DOHH2 (cell line): Measurements from ENCODE around the gene ZNF609.
"Not testable (repeated sequence)": the region's sequence is repeated elsewhere in the genome, so short reads cannot be mapped to it uniquely, and the experiment has no call there.

ENCODE experiments used
- H3F3A ChIP-seq: fragments of 200-600 bp; sonication (generic), shearing (Covaris generic); 2 replicates; pipeline ENCODE4 v1.6.0; 2016; ENCODE audit warnings: antibody characterized with exemption, mild to moderate bottlenecking; ENCODE audit not compliant: control insufficient read depth, insufficient read depth
- H3K27ac ChIP-seq: fragments of 200-600 bp; sonication (generic); 2 replicates; pipeline ENCODE4 v1.5.1; 2014; ENCODE audit warnings: low read depth, mild to moderate bottlenecking, low read length, moderate library complexity
- H3K27me3 ChIP-seq: fragments of 200-600 bp; sonication (generic); 2 replicates; pipeline ENCODE4 v1.6.1; 2014; ENCODE audit warnings: mild to moderate bottlenecking, low read length, mixed read lengths; ENCODE audit not compliant: control insufficient read depth
- H3K36me3 ChIP-seq: fragments of 200-600 bp; sonication (generic); 2 replicates; pipeline ENCODE4 v1.6.1; 2014; ENCODE audit warnings: mild to moderate bottlenecking, low read length, moderate library complexity, mixed read lengths; ENCODE audit not compliant: control insufficient read depth
- H3K4me1 ChIP-seq: fragments of 200-600 bp; sonication (generic); 2 replicates; pipeline ENCODE4 v1.6.1; 2014; ENCODE audit warnings: mild to moderate bottlenecking, low read length, mixed read lengths; ENCODE audit not compliant: control insufficient read depth
- H3K4me2 ChIP-seq: fragments of 200-600 bp; sonication (generic); 2 replicates; pipeline ENCODE4 v1.6.0; 2014; ENCODE audit warnings: mild to moderate bottlenecking, low read length, moderate library complexity
- H3K4me3 ChIP-seq: fragments of 200-600 bp; sonication (generic); 2 replicates; pipeline ENCODE4 v1.5.1; 2014; ENCODE audit warnings: mild to moderate bottlenecking, low read length, mixed read lengths
- H3K79me2 ChIP-seq: fragments of 200-600 bp; sonication (generic); 2 replicates; pipeline ENCODE4 v1.6.1; 2014; ENCODE audit warnings: mild to moderate bottlenecking, low read length, mixed read lengths; ENCODE audit not compliant: control insufficient read depth
- H3K9me2 ChIP-seq: fragments of 200-600 bp; sonication (generic); replicated peaks from 2 replicates; pipeline ENCODE4 v1.6.1; 2014; ENCODE audit warnings: mild to moderate bottlenecking, low read length, mixed read lengths; ENCODE audit not compliant: control insufficient read depth
- H3K9me3 ChIP-seq: fragments of 200-600 bp; sonication (generic); 2 replicates; pipeline ENCODE4 v1.6.1; 2014; ENCODE audit warnings: antibody characterized with exemption, low read length, mixed read lengths; ENCODE audit not compliant: control insufficient read depth, insufficient read depth
- H4K20me1 ChIP-seq: fragments of 200-600 bp; sonication (generic); 2 replicates; pipeline ENCODE4 v1.6.0; 2014; ENCODE audit warnings: low read depth, mild to moderate bottlenecking, antibody characterized with exemption, low read length, moderate library complexity; ENCODE audit not compliant: control insufficient read depth, insufficient read depth
- CTCF ChIP-seq: fragments of 200-600 bp; sonication (generic); IDR thresholded peaks from one replicate; pipeline ENCODE4 v1.5.1; 2014; ENCODE audit warnings: antibody characterized with exemption, mild to moderate bottlenecking, low read depth, low read length; ENCODE audit not compliant: poor library complexity, severe bottlenecking
- EZH2phosphoT487 ChIP-seq: fragments of 200-600 bp; sonication (generic); IDR thresholded peaks from 2 replicates; pipeline ENCODE4 v1.6.1; 2017; ENCODE audit warnings: borderline replicate concordance, mild to moderate bottlenecking, antibody characterized with exemption, low read length, moderate library complexity, mixed read lengths

Gene ZNF609

GRCh38 chr15:64642875-64643274, 182.5 kb downstream of the ZNF609 start:
- Histone ChIP-seq H3K9me2 (no peaks in the 10 kb centered on the region), H3K9me3 (no peaks in the 10 kb centered on the region), H3K27me3 (no peaks in the 10 kb centered on the region), H3F3A (no peaks in the 10 kb centered on the region), H3K4me3 (no peak overlapping the region), H3K4me1 (peaks cover 25% of the 10 kb centered on the region), H4K20me1 (no peaks in the 10 kb centered on the region), H3K79me2 (peaks cover 5% of the 10 kb centered on the region; the same call in 1 of the 2 replicates), H3K27ac (no peak overlapping the region), H3K36me3 (no peaks in the 10 kb centered on the region), H3K4me2 (no peak overlapping the region)
- no peak for TF ChIP-seq CTCF
- no peak for TF ChIP-seq EZH2phosphoT487

GRCh38 chr15:64643685-64644084, 183.3 kb downstream of the ZNF609 start:
- Histone ChIP-seq H3K4me1 (peaks cover 29% of the 10 kb centered on the region), H3K36me3 (no peaks in the 10 kb centered on the region), H3K79me2 (peaks cover 5% of the 10 kb centered on the region; the same call in 1 of the 2 replicates), H3K9me3 (no peaks in the 10 kb centered on the region), H3F3A (no peaks in the 10 kb centered on the region), H3K27me3 (no peaks in the 10 kb centered on the region), H3K4me2 (no peak overlapping the region), H4K20me1 (no peaks in the 10 kb centered on the region), H3K9me2 (no peaks in the 10 kb centered on the region), H3K27ac (no peak overlapping the region), H3K4me3 (no peak overlapping the region)
- TF ChIP-seq CTCF (no peak), EZH2phosphoT487 (no peak)

- H3K9me3 ChIP-seq, H3K79me2 ChIP-seq, H3K4me3 ChIP-seq, H3K36me3 ChIP-seq, H3K27ac ChIP-seq, H3K9me2 ChIP-seq, H4K20me1 ChIP-seq, H3K4me2 ChIP-seq, H3F3A ChIP-seq, H3K27me3 ChIP-seq: not testable (repeated sequence)
- H3K4me1 ChIP-seq = peaks cover 23% of the 10 kb centered on the region
Measured at GRCh38 chr15:64644811-64645210, 184.4 kb downstream of the ZNF609 start.

- Histone ChIP-seq H3K9me2 (no peaks in the 10 kb centered on the region), H3K4me3 (no peak overlapping the region), H3F3A (peaks cover 3% of the 10 kb centered on the region; the same call in 1 of the 2 replicates), H4K20me1 (no peaks in the 10 kb centered on the region), H3K27me3 (no peaks in the 10 kb centered on the region), H3K79me2 (no peaks in the 10 kb centered on the region), H3K27ac (no peak overlapping the region), H3K9me3 (no peaks in the 10 kb centered on the region), H3K4me1 (peaks cover 20% of the 10 kb centered on the region), H3K36me3 (no peaks in the 10 kb centered on the region), H3K4me2 (no peak overlapping the region)
- no peak for TF ChIP-seq CTCF
- no peak for TF ChIP-seq EZH2phosphoT487
Measured at GRCh38 chr15:64645995-64646394, 185.6 kb downstream of the ZNF609 start.
